NB4 (cell line): ENCODE results near the gene DGKG.

ENCODE experiments used
- CTCF ChIP-seq: IDR thresholded peaks from one replicate; pipeline ENCODE4 v1.5.1; 2012; ENCODE audit warnings: low read depth, low read length
- POLR2A ChIP-seq: IDR thresholded peaks from 2 replicates; pipeline ENCODE4 v1.6.1; 2011; ENCODE audit warnings: mild to moderate bottlenecking; ENCODE audit not compliant: insufficient read length; ENCODE audit errors: extremely low read depth

- TF ChIP-seq POLR2A (no peak), CTCF (no peak)
Measured at GRCh38 chr3:186119499-186119898, 242.5 kb downstream of the DGKG start.
